ENCODE measurements around the gene CYBA. TPM values are rescaled to one million over a fixed set of nuclear protein-coding genes. Genes with fewer than 3 reads are reported as not detected.

CYBA gene
- total and polyA plus RNA-seq, 3 experiments from 2014 or later: 208 to 1,129 (median 237) TPM

- H3K4me1 Mint-ChIP-seq: peaks cover 5 to 16% (median 7%) of the 10 kb centered on the region in 3 donors
- H3K27ac Mint-ChIP-seq: peak overlapping the region in 3 of 8 donors; percentile 29 to 95 (median 45)
- CTCF ChIA-PET: interaction anchor here (4.2 kb wide), 1 partner anchor 9 kb away, joined by 21 read pairs; no protein-coding TSS in a partner anchor
- peaks cover 0 to 73% (median 3%) of the 10 kb centered on the region in 3 donors for H3K36me3 Mint-ChIP-seq
- no peaks in the 10 kb centered on the region for H3K9me3 ChIP-seq (ENCODE audit: low read length)
- peak overlapping the region in 1 of 7 donors; percentile 24 for H3K4me3 Mint-ChIP-seq
- no peaks in the 10 kb centered on the region for H3K27me3 Mint-ChIP-seq
- H3K36me3 ChIP-seq (ENCODE audit: insufficient read depth, low read length): peaks cover 22% of the 10 kb centered on the region
- POLR2A ChIA-PET: interaction anchor here (1.0 kb wide), 1 partner anchor 19 kb away, joined by 3 read pairs; no protein-coding TSS in a partner anchor
- H3K27ac ChIP-seq (ENCODE audit: low read depth, low read length): no peak overlapping the region
- no peak overlapping the region for H3K4me3 ChIP-seq (ENCODE audit: low read length)
- H3K27me3 ChIP-seq (ENCODE audit: insufficient read depth, low read length, poor library complexity, severe bottlenecking): no peaks in the 10 kb centered on the region
- DNase-seq: no peak
- peaks cover 6% of the 10 kb centered on the region for H3K4me1 ChIP-seq (ENCODE audit: insufficient read depth, low read length)
- no peaks in the 10 kb centered on the region for H3K9me3 Mint-ChIP-seq
Measured at GRCh38 chr16:88629835-88630234, 21.0 kb downstream of the CYBA start.

GRCh38 chr16:88628512-88628974 lies 22.3 kb downstream of the CYBA start:
- Mint-ChIP-seq H3K27ac (peak overlapping the region in 4 of 8 donors; percentile 23 to 86 (median 56)), H3K36me3 (peaks cover 0 to 82% (median 3%) of the 10 kb centered on the region in 3 donors), H3K4me1 (peaks cover 2 to 17% (median 6%) of the 10 kb centered on the region in 3 donors), H3K9me3 (no peaks in the 10 kb centered on the region), H3K27me3 (no peaks in the 10 kb centered on the region), H3K4me3 (no peak overlapping the region)
- ChIA-PET CTCF (no interaction called here), POLR2A (no interaction called here)
- Histone ChIP-seq H3K9me3 (ENCODE audit: low read length) (no peaks in the 10 kb centered on the region), H3K4me1 (ENCODE audit: insufficient read depth, low read length) (peaks cover 1% of the 10 kb centered on the region), H3K27ac (ENCODE audit: low read depth, low read length) (peak overlapping the region; percentile 33), H3K4me3 (ENCODE audit: low read length) (no peak overlapping the region), H3K36me3 (ENCODE audit: insufficient read depth, low read length) (peaks cover 30% of the 10 kb centered on the region), H3K27me3 (ENCODE audit: insufficient read depth, low read length, poor library complexity, severe bottlenecking) (no peaks in the 10 kb centered on the region)
- no peak for DNase-seq

GRCh38 chr16:88627531-88628411 lies 23.1 kb downstream of the CYBA start:
- POLR2A ChIA-PET: no interaction called here

GRCh38 chr16:88626646-88627045 lies 24.2 kb downstream of the CYBA start:
- DNase-seq: no peak
- Mint-ChIP-seq H3K4me1 (peaks cover 0 to 18% (median 3%) of the 10 kb centered on the region in 3 donors), H3K27me3 (no peaks in the 10 kb centered on the region), H3K36me3 (peaks cover 0 to 89% (median 0%) of the 10 kb centered on the region in 3 donors), H3K4me3 (no peak overlapping the region), H3K9me3 (no peaks in the 10 kb centered on the region), H3K27ac (peak overlapping the region in 5 of 8 donors; percentile 41 to 89 (median 55))
- Histone ChIP-seq H3K27me3 (ENCODE audit: insufficient read depth, low read length, poor library complexity, severe bottlenecking) (no peaks in the 10 kb centered on the region), H3K9me3 (ENCODE audit: low read length) (no peaks in the 10 kb centered on the region), H3K4me3 (ENCODE audit: low read length) (no peak overlapping the region), H3K36me3 (ENCODE audit: insufficient read depth, low read length) (peaks cover 49% of the 10 kb centered on the region), H3K4me1 (ENCODE audit: insufficient read depth, low read length) (peaks cover 5% of the 10 kb centered on the region), H3K27ac (ENCODE audit: low read depth, low read length) (no peak overlapping the region)
- ChIA-PET CTCF (interaction anchor here (0.9 kb wide), 1 partner anchor 36 kb away, joined by 3 read pairs; the partner anchor contains the start of gene MVD), POLR2A (no interaction called here)

More at GRCh38 chr16:88627531-88628411, 23.1 kb downstream of the CYBA start:
- no peaks in the 10 kb centered on the region for H3K9me3 Mint-ChIP-seq
- no peaks in the 10 kb centered on the region for H3K27me3 ChIP-seq (ENCODE audit: insufficient read depth, low read length, poor library complexity, severe bottlenecking)
- no peak for DNase-seq
- no peaks in the 10 kb centered on the region for H3K4me1 ChIP-seq (ENCODE audit: insufficient read depth, low read length)
- H3K4me1 Mint-ChIP-seq: peaks cover 0 to 16% (median 2%) of the 10 kb centered on the region in 3 donors
- peaks cover 0 to 83% (median 3%) of the 10 kb centered on the region in 3 donors for H3K36me3 Mint-ChIP-seq
- peaks cover 37% of the 10 kb centered on the region for H3K36me3 ChIP-seq (ENCODE audit: insufficient read depth, low read length)
- H3K9me3 ChIP-seq (ENCODE audit: low read length): no peaks in the 10 kb centered on the region
- no peak overlapping the region for H3K4me3 ChIP-seq (ENCODE audit: low read length)
- peak overlapping the region; percentile 33 for H3K27ac ChIP-seq (ENCODE audit: low read depth, low read length)
- CTCF ChIA-PET: no interaction called here
- no peaks in the 10 kb centered on the region for H3K27me3 Mint-ChIP-seq
- H3K27ac Mint-ChIP-seq: peak overlapping the region in 3 of 8 donors; percentile 22 to 58 (median 42)
- peak overlapping the region in 1 of 7 donors; percentile 32 for H3K4me3 Mint-ChIP-seq

GRCh38 chr16:88624977-88625576 lies 25.8 kb downstream of the CYBA start:
- ChIA-PET CTCF (no interaction called here), POLR2A (interaction anchor here (0.7 kb wide), 1 partner anchor 10 kb away, joined by 5 read pairs; no protein-coding TSS in a partner anchor)
- Mint-ChIP-seq H3K4me3 (no peak overlapping the region), H3K4me1 (peaks cover 9 to 30% (median 12%) of the 10 kb centered on the region in 3 donors), H3K9me3 (no peaks in the 10 kb centered on the region), H3K27ac (peak overlapping the region in 3 of 8 donors; percentile 17 to 58 (median 22)), H3K36me3 (peaks cover 0 to 82% (median 0%) of the 10 kb centered on the region in 3 donors), H3K27me3 (peaks cover 0 to 1% of the 10 kb centered on the region in 2 donors)
- peaks cover 49% of the 10 kb centered on the region for H3K36me3 ChIP-seq (ENCODE audit: insufficient read depth, low read length)
- no peaks in the 10 kb centered on the region for H3K9me3 ChIP-seq (ENCODE audit: low read length)
- H3K4me3 ChIP-seq (ENCODE audit: low read length): no peak overlapping the region
- H3K4me1 ChIP-seq (ENCODE audit: insufficient read depth, low read length): peaks cover 16% of the 10 kb centered on the region
- H3K27ac ChIP-seq (ENCODE audit: low read depth, low read length): no peak overlapping the region
- H3K27me3 ChIP-seq (ENCODE audit: insufficient read depth, low read length, poor library complexity, severe bottlenecking): no peaks in the 10 kb centered on the region
- DNase-seq: no peak

- peaks cover 49% of the 10 kb centered on the region for H3K36me3 ChIP-seq (ENCODE audit: insufficient read depth, low read length)
- H3K4me1 Mint-ChIP-seq: peaks cover 15 to 35% (median 18%) of the 10 kb centered on the region in 3 donors
Measured at GRCh38 chr16:88624481-88624880, 26.4 kb downstream of the CYBA start.

GRCh38 chr16:88623858-88624257 lies 27.0 kb downstream of the CYBA start:
- Mint-ChIP-seq H3K36me3 (peaks cover 0 to 82% (median 3%) of the 10 kb centered on the region in 3 donors), H3K4me3 (no peak overlapping the region), H3K4me1 (peaks cover 21 to 42% (median 24%) of the 10 kb centered on the region in 3 donors), H3K27me3 (peaks cover 0 to 4% of the 10 kb centered on the region in 2 donors), H3K27ac (peak overlapping the region in 7 of 8 donors; percentile 36 to 86 (median 72)), H3K9me3 (peaks cover 0 to 2% (median 2%) of the 10 kb centered on the region in 5 donors)
- H3K9me3 ChIP-seq (ENCODE audit: low read length): no peaks in the 10 kb centered on the region
- peaks cover 26% of the 10 kb centered on the region for H3K4me1 ChIP-seq (ENCODE audit: insufficient read depth, low read length)
- H3K4me3 ChIP-seq (ENCODE audit: low read length): no peak overlapping the region
- CTCF ChIA-PET: no interaction called here
- DNase-seq: no peak
- POLR2A ChIA-PET: no interaction called here
- no peak overlapping the region for H3K27ac ChIP-seq (ENCODE audit: low read depth, low read length)
- peaks cover 49% of the 10 kb centered on the region for H3K36me3 ChIP-seq (ENCODE audit: insufficient read depth, low read length)
- H3K27me3 ChIP-seq (ENCODE audit: insufficient read depth, low read length, poor library complexity, severe bottlenecking): no peaks in the 10 kb centered on the region

More at GRCh38 chr16:88624481-88624880, 26.4 kb downstream of the CYBA start:
- Histone ChIP-seq H3K27me3 (ENCODE audit: insufficient read depth, low read length, poor library complexity, severe bottlenecking) (no peaks in the 10 kb centered on the region), H3K4me1 (ENCODE audit: insufficient read depth, low read length) (peaks cover 20% of the 10 kb centered on the region), H3K9me3 (ENCODE audit: low read length) (no peaks in the 10 kb centered on the region), H3K27ac (ENCODE audit: low read depth, low read length) (no peak overlapping the region), H3K4me3 (ENCODE audit: low read length) (no peak overlapping the region)
- Mint-ChIP-seq H3K4me3 (no peak overlapping the region), H3K9me3 (peaks cover 0 to 2% (median 2%) of the 10 kb centered on the region in 5 donors), H3K27ac (peak overlapping the region in 3 of 8 donors; percentile 72 to 86 (median 84)), H3K27me3 (peaks cover 0 to 4% of the 10 kb centered on the region in 2 donors), H3K36me3 (peaks cover 0 to 82% (median 3%) of the 10 kb centered on the region in 3 donors)
- POLR2A ChIA-PET: no interaction called here
- no peak for DNase-seq
- CTCF ChIA-PET: no interaction called here
